ENCODE data around the gene CLDN18.

The CLDN18 gene

DNA sequence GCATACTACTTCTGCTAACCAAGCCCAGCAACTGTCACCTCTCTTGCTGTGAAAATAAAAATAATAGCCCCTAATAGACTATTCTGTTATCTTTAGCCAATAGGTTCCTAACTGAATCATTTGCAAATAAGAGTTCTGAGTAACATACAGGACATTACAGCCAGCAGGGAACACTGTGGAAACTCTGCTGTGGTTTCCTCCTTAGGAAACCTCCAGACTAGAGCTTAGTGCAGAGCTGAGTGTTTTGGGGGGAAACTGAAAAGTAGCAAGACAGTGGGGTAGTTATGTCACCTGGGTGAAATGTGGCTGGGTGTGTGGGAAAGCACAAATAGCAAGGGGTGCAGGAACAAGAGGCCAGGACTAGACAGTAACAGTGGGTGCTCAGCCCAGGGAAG, 73.0 kb downstream of the CLDN18 start:
- no peak overlapping the region for H3K9ac ChIP-seq (ENCODE audit: low read depth, low read length)
- H3K9me3 ChIP-seq (ENCODE audit: control insufficient read depth, insufficient read depth, low read length): no peaks in the 10 kb centered on the region
- H3K36me3 ChIP-seq (ENCODE audit: insufficient read depth, low read length): no peaks in the 10 kb centered on the region
- H3K4me1 ChIP-seq (ENCODE audit: insufficient read depth, low read length): peaks cover 13% of the 10 kb centered on the region; the same call in 1 of the 2 replicates
